Nephron (organoid): Measurements from ENCODE around the gene PRSS16.

Experiments
- H3K27ac Mint-ChIP-seq, 3 experiments: 2 replicates each; pipeline ENCODE4 v1.8.0; 2020; ENCODE audit warnings: mixed read lengths in 3 of 3, mild to moderate bottlenecking in 2 of 3, moderate library complexity in 1 of 3
- H3K27me3 Mint-ChIP-seq: 2 replicates; pipeline ENCODE4 v1.8.0; 2021; ENCODE audit warnings: low read depth, mild to moderate bottlenecking, moderate library complexity, mixed read lengths
- H3K36me3 Mint-ChIP-seq: 2 replicates; pipeline ENCODE4 v1.8.0; 2020; ENCODE audit warnings: low read depth, mixed read lengths
- H3K4me1 Mint-ChIP-seq: 2 replicates; pipeline ENCODE4 v1.8.0; 2020; ENCODE audit warnings: mixed read lengths
- H3K4me3 Mint-ChIP-seq, 3 experiments: 2 replicates each; pipeline ENCODE4 v1.8.0; 2020; ENCODE audit warnings: mild to moderate bottlenecking in 3 of 3, mixed read lengths in 3 of 3, moderate library complexity in 2 of 3
- H3K9me3 Mint-ChIP-seq: 2 replicates; pipeline ENCODE4 v1.8.0; 2020; ENCODE audit warnings: mixed read lengths
- CTCF ChIP-seq, 3 experiments: fragments of 200-600 bp; sonication (generic); IDR thresholded peaks; one replicate each; pipeline ENCODE4 v1.5.0; 2021; ENCODE audit warnings: antibody characterized with exemption in 3 of 3; ENCODE audit not compliant: unreplicated experiment in 3 of 3

Gene PRSS16

DNA sequence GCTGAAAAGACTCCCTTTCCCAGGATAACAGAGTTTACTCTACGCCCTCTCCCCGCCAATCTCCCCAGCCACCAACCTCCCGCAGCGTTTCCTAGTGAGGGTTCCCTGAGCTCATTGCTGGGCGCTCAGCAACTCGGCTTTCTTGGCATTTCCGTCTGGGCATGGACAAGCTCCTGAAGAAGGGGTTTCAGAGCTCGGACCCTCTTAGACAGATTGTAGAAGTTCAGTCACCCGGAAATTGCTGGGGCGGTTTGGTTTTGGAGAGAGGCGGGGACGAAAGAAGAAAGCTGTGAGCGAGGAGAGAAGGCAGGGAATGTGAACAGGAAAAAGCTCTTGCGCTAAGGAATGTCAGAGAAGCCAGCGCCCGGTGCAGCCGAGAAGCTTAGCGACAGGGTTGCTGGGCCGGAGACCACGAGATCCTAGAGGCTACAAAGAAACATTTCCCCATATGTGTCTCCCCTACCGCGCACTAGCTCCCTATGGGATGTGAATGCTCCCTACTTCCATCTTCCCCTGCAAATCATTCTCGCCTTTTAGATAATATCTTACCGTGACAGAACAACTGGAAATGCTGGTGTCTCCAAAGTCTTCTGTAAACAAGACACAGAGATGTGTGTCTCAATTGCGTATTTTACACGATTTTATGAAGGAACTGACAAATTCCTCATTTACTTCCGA lies 48.7 kb downstream of the PRSS16 start:
- Mint-ChIP-seq H3K9me3 (peaks cover 9% of the 10 kb centered on the region), H3K27ac (no peak overlapping the region), H3K4me1 (peaks cover 19% of the 10 kb centered on the region), H3K36me3 (no peaks in the 10 kb centered on the region), H3K4me3 (peak overlapping the region; percentile 80 to 82 (median 81)), H3K27me3 (peaks cover 100% of the 10 kb centered on the region)
- no peak for TF ChIP-seq CTCF (IDR thresholded peaks at IDR 0.05; ENCODE audit: unreplicated experiment in 3 of 3)

DNA sequence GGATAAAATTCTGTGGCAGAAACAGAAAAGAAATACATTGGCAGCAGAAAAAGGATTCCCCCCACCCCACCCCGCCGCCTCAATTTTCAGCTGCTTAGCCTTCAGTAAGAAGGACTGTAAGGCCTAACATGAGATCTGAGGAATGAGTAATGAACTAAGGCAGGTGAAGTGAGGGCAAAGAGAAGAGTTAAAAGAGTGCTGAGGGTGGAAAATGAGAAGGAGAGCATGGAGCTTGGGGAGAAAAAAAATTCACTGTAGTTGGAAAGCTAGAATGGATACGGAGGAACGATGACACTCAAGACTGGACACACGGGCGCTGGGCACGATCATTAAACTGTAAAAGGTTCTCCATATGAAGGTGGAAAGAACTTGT lies 50.0 kb downstream of the PRSS16 start:
- Mint-ChIP-seq H3K4me1 (peaks cover 19% of the 10 kb centered on the region), H3K27me3 (peaks cover 100% of the 10 kb centered on the region), H3K4me3 (peak overlapping the region; percentile 15 to 63 (median 59)), H3K36me3 (no peaks in the 10 kb centered on the region), H3K27ac (no peak overlapping the region), H3K9me3 (peaks cover 9% of the 10 kb centered on the region)
- no peak for TF ChIP-seq CTCF (IDR thresholded peaks at IDR 0.05; ENCODE audit: unreplicated experiment in 3 of 3)

- Mint-ChIP-seq H3K27ac (no peak overlapping the region), H3K4me1 (peaks cover 19% of the 10 kb centered on the region), H3K9me3 (peaks cover 9% of the 10 kb centered on the region), H3K36me3 (no peaks in the 10 kb centered on the region), H3K27me3 (peaks cover 100% of the 10 kb centered on the region), H3K4me3 (peak overlapping the region; percentile 15 to 63 (median 59))
- TF ChIP-seq CTCF (IDR thresholded peaks at IDR 0.05; ENCODE audit: unreplicated experiment in 3 of 3): no peak
Measured at GRCh38 chr6:27297857-27298730, 50.6 kb downstream of the PRSS16 start.

- H3K9me3 Mint-ChIP-seq: no peaks in the 10 kb centered on the region
- H3K4me1 Mint-ChIP-seq: no peaks in the 10 kb centered on the region
- H3K4me3 Mint-ChIP-seq: no peak overlapping the region
Measured at GRCh38 chr6:27303613-27304272, 56.2 kb downstream of the PRSS16 start.

More at GRCh38 chr6:27303613-27304272, 56.2 kb downstream of the PRSS16 start:
- TF ChIP-seq CTCF (IDR thresholded peaks at IDR 0.05; ENCODE audit: unreplicated experiment in 3 of 3): no peak
- Mint-ChIP-seq H3K27ac (no peak overlapping the region), H3K27me3 (peaks cover 99% of the 10 kb centered on the region), H3K36me3 (no peaks in the 10 kb centered on the region)
